H9 (cell line): ENCODE results near the gene MAP3K2. TPM values are rescaled to one million over a fixed set of nuclear protein-coding genes. Genes with fewer than 3 reads are reported as not detected.

Experiments used
- DNase-seq: peaks from one replicate; pipeline ENCODE4 v3.0.0-alpha.2; 2017
- H2AFZ ChIP-seq: one replicate; pipeline ENCODE4 v1.6.1; 2013; ENCODE audit warnings: mild to moderate bottlenecking, low read length, control low read depth, moderate library complexity
- H2AK5ac ChIP-seq: 2 replicates; pipeline ENCODE4 v1.6.1; 2013; ENCODE audit warnings: low read length, control low read depth, mixed read lengths; ENCODE audit not compliant: insufficient read length
- H2BK120ac ChIP-seq: one replicate; pipeline ENCODE4 v1.6.1; 2013; ENCODE audit warnings: low read depth, mild to moderate bottlenecking, low read length, control low read depth, inconsistent platforms; ENCODE audit not compliant: poor library complexity, severe bottlenecking
- H2BK12ac ChIP-seq: 2 replicates; pipeline ENCODE4 v1.6.1; 2013; ENCODE audit warnings: low read length, control low read depth, mixed read lengths, low read depth; ENCODE audit not compliant: insufficient read length
- H2BK15ac ChIP-seq: 2 replicates; pipeline ENCODE4 v1.6.1; 2013; ENCODE audit warnings: low read depth, low read length, control low read depth
- H2BK20ac ChIP-seq: one replicate; pipeline ENCODE4 v1.6.1; 2013; ENCODE audit warnings: low read depth, mild to moderate bottlenecking, low read length, control low read depth, inconsistent platforms; ENCODE audit not compliant: poor library complexity, severe bottlenecking
- H2BK5ac ChIP-seq: 2 replicates; pipeline ENCODE4 v1.6.1; 2013; ENCODE audit warnings: low read length, control low read depth, mixed read lengths; ENCODE audit not compliant: insufficient read length
- H3K14ac ChIP-seq: 2 replicates; pipeline ENCODE4 v1.6.1; 2013; ENCODE audit warnings: low read length, control low read depth; ENCODE audit not compliant: insufficient read depth
- H3K18ac ChIP-seq: 2 replicates; pipeline ENCODE4 v1.6.1; 2013; ENCODE audit warnings: low read depth, mild to moderate bottlenecking, mixed read lengths, low read length, control low read depth; ENCODE audit not compliant: insufficient read length
- H3K23ac ChIP-seq: 2 replicates; pipeline ENCODE4 v1.6.1; 2013; ENCODE audit warnings: low read length, control low read depth, mixed read lengths, low read depth; ENCODE audit not compliant: insufficient read length
- H3K23me2 ChIP-seq: 2 replicates; pipeline ENCODE4 v1.6.1; 2013; ENCODE audit warnings: low read depth, mild to moderate bottlenecking, mixed read lengths, low read length, control low read depth; ENCODE audit not compliant: insufficient read length, poor library complexity, severe bottlenecking
- H3K27ac ChIP-seq: 2 replicates; pipeline ENCODE4 v1.5.1; 2013; ENCODE audit warnings: low read length, control low read depth, mixed read lengths, low read depth; ENCODE audit not compliant: insufficient read length
- H3K27me3 ChIP-seq: 2 replicates; pipeline ENCODE4 v1.6.1; 2013; ENCODE audit warnings: low read length, control low read depth, inconsistent platforms; ENCODE audit not compliant: insufficient read depth
- H3K4ac ChIP-seq: 2 replicates; pipeline ENCODE4 v1.6.1; 2013; ENCODE audit warnings: low read depth, mild to moderate bottlenecking, control low read depth, inconsistent platforms, low read length, moderate library complexity
- H3K4me1 ChIP-seq: 2 replicates; pipeline ENCODE4 v1.6.1; 2013; ENCODE audit warnings: low read length, control low read depth, inconsistent platforms; ENCODE audit not compliant: insufficient read depth
- H3K4me2 ChIP-seq: 2 replicates; pipeline ENCODE4 v1.6.1; 2013; ENCODE audit warnings: low read length, control low read depth, mixed read lengths; ENCODE audit not compliant: insufficient read length, insufficient read depth
- H3K56ac ChIP-seq: 2 replicates; pipeline ENCODE4 v1.6.1; 2013; ENCODE audit warnings: low read depth, mild to moderate bottlenecking, mixed read lengths, low read length, control low read depth; ENCODE audit not compliant: insufficient read length
- H3K79me1 ChIP-seq: 2 replicates; pipeline ENCODE4 v1.6.1; 2013; ENCODE audit warnings: low read depth, mild to moderate bottlenecking, moderate library complexity, low read length, control low read depth, inconsistent platforms; ENCODE audit not compliant: insufficient read depth, poor library complexity, severe bottlenecking
- H3K79me2 ChIP-seq: 2 replicates; pipeline ENCODE4 v1.6.1; 2013; ENCODE audit warnings: low read length, control low read depth, inconsistent platforms; ENCODE audit not compliant: insufficient read depth
- H3K9ac ChIP-seq: 2 replicates; pipeline ENCODE4 v1.6.1; 2013; ENCODE audit warnings: low read length, control low read depth, mixed read lengths; ENCODE audit not compliant: insufficient read length; ENCODE audit errors: extremely low read depth
- H3K9me3 ChIP-seq: one replicate; pipeline ENCODE4 v1.6.1; 2013; ENCODE audit warnings: low read depth, low read length, inconsistent platforms; ENCODE audit not compliant: control insufficient read depth
- H3T11ph ChIP-seq: one replicate; pipeline ENCODE4 v1.6.1; 2013; ENCODE audit warnings: mild to moderate bottlenecking, low read length, control low read depth, inconsistent platforms
- H4K20me1 ChIP-seq: one replicate; pipeline ENCODE4 v1.6.1; 2013; ENCODE audit not compliant: control insufficient read depth, insufficient read length, insufficient read depth
- H4K5ac ChIP-seq: 2 replicates; pipeline ENCODE4 v1.6.1; 2013; ENCODE audit warnings: low read depth, mild to moderate bottlenecking, mixed read lengths, low read length, control low read depth; ENCODE audit not compliant: insufficient read length
- H4K8ac ChIP-seq: replicated peaks from 2 replicates; pipeline ENCODE4 v1.6.1; 2013; ENCODE audit warnings: low read length, control low read depth, mixed read lengths, low read depth; ENCODE audit not compliant: insufficient read length
- H4K91ac ChIP-seq: 2 replicates; pipeline ENCODE4 v1.6.1; 2013; ENCODE audit warnings: low read depth, mild to moderate bottlenecking, moderate library complexity, mixed read lengths, low read length, control low read depth; ENCODE audit not compliant: insufficient read length
- H3K27ac Mint-ChIP-seq, 3 experiments: 2 replicates in 2 of 3; 3 replicates in 1 of 3; pipeline ENCODE4 v1.8.0; 2020 to 2021; ENCODE audit warnings: mixed read lengths in 3 of 3, mild to moderate bottlenecking in 1 of 3, moderate library complexity in 1 of 3
- H3K27me3 Mint-ChIP-seq: 2 replicates; pipeline ENCODE4 v1.8.0; 2021; ENCODE audit warnings: low read depth, mild to moderate bottlenecking, moderate library complexity, mixed read lengths
- H3K36me3 Mint-ChIP-seq, 3 experiments: 2 replicates in 2 of 3; 3 replicates in 1 of 3; pipeline ENCODE4 v1.8.0; 2020 to 2021; ENCODE audit warnings: low read depth in 3 of 3, mixed read lengths in 3 of 3; ENCODE audit not compliant: insufficient read depth in 1 of 3
- H3K4me1 Mint-ChIP-seq, 2 experiments: 2 replicates each; pipeline ENCODE4 v1.8.0; 2020; ENCODE audit warnings: mixed read lengths in 2 of 2
- H3K4me3 Mint-ChIP-seq, 2 experiments: 2 replicates in 1 of 2; 3 replicates in 1 of 2; pipeline ENCODE4 v1.8.0; 2020 to 2021; ENCODE audit warnings: mild to moderate bottlenecking in 2 of 2, mixed read lengths in 2 of 2, moderate library complexity in 1 of 2
- H3K9me3 Mint-ChIP-seq, 2 experiments: 2 replicates in 1 of 2; 3 replicates in 1 of 2; pipeline ENCODE4 v1.8.0; 2020; ENCODE audit warnings: mild to moderate bottlenecking in 2 of 2, mixed read lengths in 2 of 2, moderate library complexity in 1 of 2
- total RNA-seq: library from RNA; stranded (reverse); gene quantifications from 2 replicates; pipeline ENCODE4 v1.2.1, GENCODE V29; 2021
- TF ChIP-seq, protein P1 (sequence below): fragments of 200-600 bp; sonication (generic); conservative IDR thresholded peaks from 3 replicates; pipeline ENCODE4 v1.8.0; 2021; ENCODE audit warnings: antibody characterized with exemption, mild to moderate bottlenecking

Gene MAP3K2
- total RNA-seq, 1 experiment from 2014 or later, result 25.8 TPM

GRCh38 chr2:127321303-127321702 lies 66.5 kb downstream of the MAP3K2 start:
- Histone ChIP-seq H3K4ac (no peak overlapping the region), H3K4me2 (no peak overlapping the region), H4K8ac (no peak overlapping the region), H3K79me1 (no peaks in the 10 kb centered on the region), H3K79me2 (no peaks in the 10 kb centered on the region), H3K23ac (no peak overlapping the region), H2AK5ac (no peak overlapping the region), H3T11ph (no peak overlapping the region), H3K18ac (no peak overlapping the region), H3K23me2 (no peaks in the 10 kb centered on the region), H2BK12ac (no peak overlapping the region), H4K91ac (no peak overlapping the region), H4K20me1 (no peaks in the 10 kb centered on the region), H3K27me3 (no peaks in the 10 kb centered on the region), H3K27ac (no peak overlapping the region), H2AFZ (no peak overlapping the region), H3K9me3 (no peaks in the 10 kb centered on the region), H3K4me1 (no peaks in the 10 kb centered on the region), H3K56ac (no peak overlapping the region), H2BK15ac (no peak overlapping the region), H2BK5ac (no peak overlapping the region), H2BK20ac (no peak overlapping the region), H3K9ac (no peak overlapping the region), H3K14ac (no peak overlapping the region), H4K5ac (no peak overlapping the region), H2BK120ac (no peak overlapping the region)
- peaks cover 19 to 39% (median 38%) of the 10 kb centered on the region in 3 experiments for H3K36me3 Mint-ChIP-seq
- no peaks in the 10 kb centered on the region for H3K4me1 Mint-ChIP-seq
- TF ChIP-seq, protein P1, sequence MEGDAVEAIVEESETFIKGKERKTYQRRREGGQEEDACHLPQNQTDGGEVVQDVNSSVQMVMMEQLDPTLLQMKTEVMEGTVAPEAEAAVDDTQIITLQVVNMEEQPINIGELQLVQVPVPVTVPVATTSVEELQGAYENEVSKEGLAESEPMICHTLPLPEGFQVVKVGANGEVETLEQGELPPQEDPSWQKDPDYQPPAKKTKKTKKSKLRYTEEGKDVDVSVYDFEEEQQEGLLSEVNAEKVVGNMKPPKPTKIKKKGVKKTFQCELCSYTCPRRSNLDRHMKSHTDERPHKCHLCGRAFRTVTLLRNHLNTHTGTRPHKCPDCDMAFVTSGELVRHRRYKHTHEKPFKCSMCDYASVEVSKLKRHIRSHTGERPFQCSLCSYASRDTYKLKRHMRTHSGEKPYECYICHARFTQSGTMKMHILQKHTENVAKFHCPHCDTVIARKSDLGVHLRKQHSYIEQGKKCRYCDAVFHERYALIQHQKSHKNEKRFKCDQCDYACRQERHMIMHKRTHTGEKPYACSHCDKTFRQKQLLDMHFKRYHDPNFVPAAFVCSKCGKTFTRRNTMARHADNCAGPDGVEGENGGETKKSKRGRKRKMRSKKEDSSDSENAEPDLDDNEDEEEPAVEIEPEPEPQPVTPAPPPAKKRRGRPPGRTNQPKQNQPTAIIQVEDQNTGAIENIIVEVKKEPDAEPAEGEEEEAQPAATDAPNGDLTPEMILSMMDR, result no peak
- no peak for DNase-seq
- no peaks in the 10 kb centered on the region for H3K9me3 Mint-ChIP-seq
- H3K27me3 Mint-ChIP-seq, result no peaks in the 10 kb centered on the region
- no peak overlapping the region for H3K27ac Mint-ChIP-seq
- no peak overlapping the region for H3K4me3 Mint-ChIP-seq
